Activated CD8-positive, alpha-beta memory T cell treated with anti-CD3 and anti-CD28 coated beads for 4 hours (primary cell): ENCODE data around the gene BUB1B.

Experiments
- DNase-seq, 2 donors: peaks; one replicate each; pipeline ENCODE4 v3.0.0-alpha.2; 2020; ENCODE audit warnings: low read depth in 2 of 2

The BUB1B gene

GRCh38 chr15:40240619-40241221, 79.9 kb downstream of the BUB1B start:
- DNase-seq = no peak

GRCh38 chr15:40241269-40242212, 80.7 kb downstream of the BUB1B start:
- no peak for DNase-seq

DNA sequence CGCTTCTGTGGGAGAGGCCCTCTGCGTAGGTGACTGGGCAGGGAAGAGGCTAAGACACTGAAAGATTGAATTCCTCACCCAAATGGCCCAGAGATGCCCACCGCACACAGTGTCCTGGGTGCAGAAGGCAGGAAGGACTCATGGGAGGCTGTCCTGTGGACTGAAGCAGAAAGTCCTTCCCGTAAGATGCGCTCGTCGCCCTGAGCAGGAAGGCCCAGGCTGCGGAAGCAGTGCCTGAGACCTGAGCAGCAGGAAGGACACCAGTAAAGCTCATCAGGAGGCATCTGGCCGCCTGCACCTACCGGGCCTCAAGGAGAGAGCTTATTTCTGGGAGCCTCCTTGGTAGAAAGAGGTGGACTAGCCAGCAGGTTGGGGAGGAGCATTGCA, 81.3 kb downstream of the BUB1B start:
- no peak for DNase-seq

DNA sequence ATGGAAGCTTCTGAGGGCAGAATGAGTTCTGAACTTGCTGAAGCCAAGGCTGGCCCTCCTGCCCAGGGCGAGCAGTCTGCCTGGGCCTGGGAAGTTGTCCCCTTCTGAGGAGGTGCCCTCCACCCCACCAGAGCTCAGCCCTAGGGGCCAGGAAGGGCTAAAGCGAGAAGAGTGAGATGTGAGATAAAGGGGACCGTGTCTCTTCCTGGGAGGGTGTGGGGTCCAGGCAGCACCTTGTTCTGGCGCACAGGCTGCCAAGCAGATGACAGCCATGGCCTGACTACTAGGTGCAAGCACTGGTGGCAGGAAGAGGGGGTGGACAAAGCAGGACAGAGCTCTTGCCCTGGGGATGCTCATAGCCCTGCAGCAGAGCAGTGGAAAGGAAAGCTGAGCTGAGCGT, 81.7 kb downstream of the BUB1B start:
- DNase-seq = no peak

- no peak for DNase-seq
These were observed 82.4 kb downstream of the BUB1B start for GRCh38 chr15:40243126-40243810.

GRCh38 chr15:40244961-40245523, 84.2 kb downstream of the BUB1B start:
- no peak for DNase-seq

DNA sequence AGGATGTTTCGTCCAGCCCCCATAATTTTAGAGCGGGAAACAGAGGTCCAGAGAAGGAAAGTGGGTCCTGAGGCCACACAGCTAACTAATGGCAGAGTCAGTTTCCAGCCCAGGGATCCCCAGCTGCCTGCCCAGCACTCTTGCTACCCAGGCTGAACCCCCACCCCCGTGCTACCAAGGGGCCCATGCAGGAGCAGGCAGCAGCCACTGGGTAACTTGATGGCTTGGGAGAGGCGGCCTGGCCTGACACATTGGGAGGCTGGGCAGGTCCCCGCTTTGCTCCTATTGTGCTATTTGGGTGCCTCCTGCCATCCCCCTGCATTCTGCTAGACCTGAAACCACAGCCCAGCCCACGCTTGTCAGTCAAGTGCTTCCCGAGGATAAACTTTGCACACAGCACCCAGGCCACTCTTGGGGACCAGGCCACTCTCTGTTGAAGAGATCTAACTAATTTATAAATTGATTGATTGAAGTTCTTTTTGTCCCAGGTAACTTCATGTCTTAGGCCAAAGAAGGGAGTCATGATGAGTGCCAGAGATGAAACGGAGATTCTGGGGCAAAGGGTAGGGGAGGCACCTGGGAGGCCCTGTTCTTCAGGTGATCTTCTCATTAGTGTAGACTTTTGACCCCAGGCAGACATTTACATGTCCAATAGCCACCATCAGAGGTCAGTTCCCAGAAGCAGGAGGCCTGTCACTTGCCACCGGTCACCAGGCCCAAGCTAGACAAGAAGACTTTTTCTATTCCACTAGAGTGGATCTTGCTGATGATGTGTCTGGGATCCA, 85.0 kb downstream of the BUB1B start:
- DNase-seq = no peak

- no peak for DNase-seq
These were observed 85.8 kb downstream of the BUB1B start for GRCh38 chr15:40246496-40247280.

GRCh38 chr15:40247406-40247971, 86.6 kb downstream of the BUB1B start:
- DNase-seq = no peak

- no peak for DNase-seq
These were observed 87.3 kb downstream of the BUB1B start for GRCh38 chr15:40248006-40248783.

DNA sequence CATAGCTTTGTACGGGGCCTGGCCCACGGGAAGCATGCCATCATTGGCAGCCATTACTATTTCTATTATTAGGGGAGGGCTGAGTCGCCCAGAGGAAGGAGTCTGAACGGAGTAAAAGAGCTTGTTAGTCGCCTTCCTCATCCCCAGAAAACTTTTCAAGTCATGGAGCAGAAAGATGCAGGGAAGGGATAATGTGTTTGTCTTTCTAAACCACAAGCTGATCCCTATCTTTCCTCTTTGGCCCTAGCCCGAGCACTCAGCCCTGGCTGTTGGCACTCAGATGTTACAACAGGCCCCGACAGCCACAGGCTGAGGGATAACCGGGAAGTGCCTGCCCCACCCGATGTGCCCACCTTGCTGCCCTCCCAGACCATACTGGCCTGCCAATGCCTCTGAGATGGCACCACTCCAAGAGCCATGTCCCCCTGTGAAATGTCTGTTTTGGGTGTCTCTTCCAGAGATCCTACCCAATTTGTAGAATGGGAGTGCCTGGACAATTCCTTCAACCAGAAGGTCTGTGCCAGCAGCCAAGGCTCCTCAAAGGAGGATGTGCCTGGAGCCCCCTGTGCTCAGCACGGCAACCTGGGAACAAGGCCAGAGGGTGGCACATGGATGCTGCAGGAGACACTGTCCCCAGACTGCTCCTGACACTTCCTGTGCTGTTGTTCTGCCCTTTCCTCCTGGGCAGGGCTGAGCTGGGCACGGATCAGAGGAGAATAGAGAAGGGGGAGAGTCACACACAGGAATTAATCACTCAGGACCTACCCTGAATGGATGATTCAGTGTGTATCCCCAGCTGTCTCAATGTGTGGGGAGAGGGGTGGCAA, 88.8 kb downstream of the BUB1B start:
- no peak for DNase-seq

DNA sequence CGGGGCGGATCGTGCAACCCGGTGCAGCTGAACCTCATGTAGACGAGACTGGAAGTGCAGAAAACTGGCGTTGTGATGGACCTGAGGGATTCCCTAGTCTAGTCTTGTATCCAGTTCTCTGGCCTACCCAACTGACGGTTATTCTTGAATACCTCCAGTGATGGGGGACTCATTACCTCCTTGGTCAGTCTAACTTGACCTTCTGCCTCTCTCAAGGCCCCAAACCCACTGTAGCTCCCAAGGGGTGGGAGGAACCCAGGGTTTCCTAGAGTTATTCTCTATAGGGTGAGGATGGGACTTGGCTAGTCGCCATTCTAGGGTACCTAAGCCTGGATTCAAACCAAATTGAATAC, 89.4 kb downstream of the BUB1B start:
- no peak for DNase-seq

DNA sequence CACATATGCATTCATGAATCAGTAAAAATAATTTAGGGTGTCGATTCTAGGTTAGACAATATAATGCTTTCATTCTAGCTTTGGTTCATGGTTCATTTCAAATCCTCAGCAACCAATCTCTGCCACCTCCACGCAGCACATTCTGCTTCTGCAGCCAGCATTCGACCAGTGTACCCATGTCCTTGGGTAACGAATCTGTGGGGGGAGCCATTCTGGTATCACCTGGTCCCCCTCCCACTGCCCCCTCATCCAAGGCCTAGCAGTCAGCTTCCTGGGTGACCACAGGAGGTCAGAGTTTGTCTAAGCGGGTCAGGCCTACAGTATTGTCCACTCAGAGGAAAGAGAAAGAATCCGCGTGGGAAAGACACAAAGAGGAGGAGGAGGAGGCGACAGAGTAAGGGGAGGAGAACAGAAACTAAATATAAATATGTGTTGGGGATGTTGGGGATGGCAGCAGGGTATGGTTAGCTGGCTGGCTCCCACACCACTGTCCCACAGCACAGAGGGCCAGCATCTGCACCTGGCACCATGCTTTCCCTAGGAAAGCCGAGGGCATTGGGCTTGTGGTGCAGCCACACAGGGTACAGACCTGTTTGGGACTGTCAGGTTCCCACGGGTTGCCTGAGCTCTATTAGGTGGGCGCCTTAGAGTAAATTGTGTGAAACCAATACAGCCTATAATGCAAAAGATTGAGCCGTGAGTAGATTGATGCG, 90.1 kb downstream of the BUB1B start:
- DNase-seq = no peak

DNA sequence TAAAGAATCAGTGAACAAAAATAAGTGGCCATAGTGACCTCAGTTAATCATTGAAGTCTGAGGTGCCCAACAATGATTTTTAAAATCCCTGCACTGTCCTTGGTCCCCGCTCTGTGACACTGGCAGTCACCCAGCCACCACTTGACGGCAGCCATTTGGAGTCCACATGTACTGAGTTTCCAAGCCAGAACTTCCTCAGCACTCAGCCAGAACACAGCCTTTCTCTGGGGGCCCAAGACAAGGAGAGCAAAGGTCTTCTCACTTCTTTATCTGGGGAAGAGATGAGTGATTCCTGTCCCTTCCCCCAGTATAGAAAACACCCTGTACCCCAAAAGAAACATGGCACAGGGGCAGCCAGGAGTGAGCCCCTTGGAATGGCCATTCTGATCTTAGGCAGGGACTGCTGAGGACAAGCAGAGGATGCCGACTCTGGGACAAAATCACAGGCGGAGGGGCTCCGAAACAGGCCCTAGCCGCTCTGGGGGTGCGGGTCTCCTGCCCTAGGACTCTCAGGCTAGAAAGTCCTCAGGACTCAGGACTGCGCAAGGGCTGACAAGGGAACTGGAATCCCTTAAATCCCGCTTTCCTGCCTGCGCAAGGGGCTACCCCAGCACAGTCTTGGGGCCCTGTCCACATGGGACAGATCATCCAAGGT, 90.7 kb downstream of the BUB1B start:
- no peak for DNase-seq

- no peak for DNase-seq
These were observed 91.2 kb downstream of the BUB1B start for GRCh38 chr15:40252141-40252437.

- no peak for DNase-seq
These were observed 91.7 kb downstream of the BUB1B start for GRCh38 chr15:40252438-40253166.

- DNase-seq = no peak
These were observed 92.4 kb downstream of the BUB1B start for GRCh38 chr15:40253167-40253790.
